Heart right ventricle (tissue), 16 donors: Measurements from ENCODE around the gene RTN4R. TPM values are rescaled to one million over a fixed set of nuclear protein-coding genes. Genes with fewer than 3 reads are reported as not detected.

Experiments
- ATAC-seq, 8 donors: fragments of 200-7000 bp; cut with Tn5 transposase; one replicate each; pipeline ENCODE4 v1.9.1; 2020; ENCODE audit warnings: mild to moderate bottlenecking in 8 of 8, moderate library complexity in 8 of 8, moderate number of reproducible peaks in 1 of 8
- DNase-seq, 2 donors: peaks; one replicate each; pipeline ENCODE4 v3.0.0-alpha.2; 2020
- H3K27ac ChIP-seq, 10 donors: fragments of 200-600 bp; sonication (generic) in 2 of 10; one replicate each; pipeline versions ENCODE4 v1.5.0 to v1.8.0; 2020 to 2022; ENCODE audit warnings: mild to moderate bottlenecking in 3 of 10
- H3K27me3 ChIP-seq, 7 donors: fragments of 200-600 bp; one replicate each; pipeline ENCODE4 v1.8.0; 2021 to 2022; ENCODE audit warnings: mild to moderate bottlenecking in 2 of 7
- H3K36me3 ChIP-seq, 9 donors: fragments of 200-600 bp; sonication (generic) in 1 of 9; one replicate each; pipeline versions ENCODE4 v1.5.0 to v1.8.0; 2020 to 2022; ENCODE audit warnings: mild to moderate bottlenecking in 2 of 9
- H3K4me1 ChIP-seq, 9 donors: fragments of 200-600 bp; sonication (generic) in 1 of 9; one replicate each; pipeline versions ENCODE4 v1.5.0 to v1.8.0; 2020 to 2022; ENCODE audit warnings: mild to moderate bottlenecking in 4 of 9
- H3K4me3 ChIP-seq, 10 donors: fragments of 200-600 bp; sonication (generic) in 2 of 10; one replicate each; pipeline versions ENCODE4 v1.5.0 to v1.8.0; 2020 to 2022; ENCODE audit warnings: mild to moderate bottlenecking in 7 of 10, moderate library complexity in 2 of 10
- H3K9me3 ChIP-seq, 11 donors: fragments of 200-600 bp in 10 of 11; sonication (generic) in 2 of 11; one replicate each; pipeline versions ENCODE4 v1.5.0 to v1.8.0; 2013 to 2022; ENCODE audit warnings: mild to moderate bottlenecking in 2 of 11, control low read depth in 1 of 11, moderate library complexity in 1 of 11
- CTCF ChIP-seq, 9 donors: fragments of 200-600 bp; sonication (generic) in 2 of 9; IDR thresholded peaks; one replicate each; pipeline versions ENCODE4 v1.5.0 to v1.8.0; 2021 to 2022; ENCODE audit warnings: antibody characterized with exemption in 9 of 9, mild to moderate bottlenecking in 5 of 9, moderate library complexity in 1 of 9
- WGBS, 2 donors: extraction: QIAGEN DNeasy Blood & Tissue Kit; methylation state at CpG; one replicate each; pipeline ENCODE4 v1.1.7; 2013; ENCODE audit warnings: inconsistent platforms in 1 of 2; 5-methylcytosine and 5-hydroxymethylcytosine counted together
- intact Hi-C, 10 donors: fragments of 100-400 bp; cut with DNase I; formaldehyde crosslinking; loops; one replicate each; pipeline versions ENCODE4 v1.11.1 to v1.14.2; 2022
- polyA plus RNA-seq, 2 donors: library from polyadenylated mRNA; stranded (reverse); fragments of 200-250 nt; gene quantifications; one replicate each; pipeline ENCODE4 v1.2.3, GENCODE V29; 2013
- total RNA-seq, 10 donors: library from RNA; stranded (reverse); fragmentation: NEBNext Ultra II Directional in 3 of 10; extraction: Animal tissue kit (Norgen Biotek cat#: 25700) in 3 of 10; gene quantifications; one replicate each; pipeline versions ENCODE4 v1.2.1 to v1.2.4, GENCODE V29; 2021 to 2023
- donor health status: Arrhythmogenic right ventricular cardiomyopathy.
- donor health status: ischemic (EF 13 %, LVEDD 7.1; RV severe dilation, severe dysfunction).
- donor health status: healthy with polysubstance abuse.
- donor health status: DM: no; HTN: yes; CAD: no.
- donor health status: DM: no; HTN: no; CAD: no.
- donor health status: ischemic (EF 25% LVEDD 6.9; RV normal size, moderate dysfunction).
- donor health status: ischemic (EF 25% LVEDD 5.7; RV mildly dilated, moderate dysfunction).
- donor health status: healthy.
- donor health status: DM: yes; HTN: yes; CAD: no.
- donor health status: Ischemic cardiomyopathy.
- donor health status: ischemic (EF 35%, LVEDD 5.7; RV mildly dilated, moderate dysfunction).
- donor health status: nonischemic (EF 11% LVEDD 7.7; RV severe dilation, severe dysfunction).
- donor health status: DM: yes; HTN: yes; CAD: no.
- donor health status: PGD.
- donor health status: ischemic (EF 29% LVEDD 5.4; RV normal size, mild dysfunction).
- donor health status: nonischemic (EF 23%, LVEDD 6.1; RV moderate dilation, normal function).

The RTN4R gene
- total and polyA plus RNA-seq, 12 donors, result 0.56 to 2.5 (median 0.93) TPM

- 79 to 84% methylated on average over 14 of the region's 14 CpGs for WGBS, 2 donors
- no peak for ATAC-seq
- peaks cover 0 to 28% (median 15%) of the 10 kb centered on the region in 9 donors for H3K4me1 ChIP-seq
- H3K4me3 ChIP-seq, result no peak overlapping the region
- no peaks in the 10 kb centered on the region for H3K9me3 ChIP-seq
- no peak for DNase-seq
- H3K27ac ChIP-seq, result no peak overlapping the region
- no peak for TF ChIP-seq CTCF (IDR thresholded peaks at IDR 0.05)
- H3K27me3 ChIP-seq, result no peaks in the 10 kb centered on the region
- intact Hi-C loops, result no loop called here
- no peaks in the 10 kb centered on the region for H3K36me3 ChIP-seq
Measured at GRCh38 chr22:20226077-20226716, 41.9 kb downstream of the RTN4R start.

- DNase-seq, result no peak
- Histone ChIP-seq H3K9me3 (no peaks in the 10 kb centered on the region), H3K36me3 (no peaks in the 10 kb centered on the region), H3K4me1 (peaks cover 0 to 28% (median 15%) of the 10 kb centered on the region in 9 donors), H3K27me3 (no peaks in the 10 kb centered on the region), H3K27ac (no peak overlapping the region), H3K4me3 (no peak overlapping the region)
- intact Hi-C loops, result no loop called here
- TF ChIP-seq CTCF (IDR thresholded peaks at IDR 0.05), result no peak
- WGBS, 2 donors, result 88 to 93% methylated on average over 2 of the region's 2 CpGs
- no peak for ATAC-seq
Measured at GRCh38 chr22:20225693-20225966, 42.5 kb downstream of the RTN4R start.

GRCh38 chr22:20224917-20225692, 43.0 kb downstream of the RTN4R start:
- intact Hi-C loops, result no loop called here
- no peak overlapping the region for H3K27ac ChIP-seq
- TF ChIP-seq CTCF (IDR thresholded peaks at IDR 0.05), result no peak
- no peak overlapping the region for H3K4me3 ChIP-seq
- H3K9me3 ChIP-seq, result no peaks in the 10 kb centered on the region
- peaks cover 0 to 22% (median 10%) of the 10 kb centered on the region in 9 donors for H3K4me1 ChIP-seq
- no peaks in the 10 kb centered on the region for H3K27me3 ChIP-seq
- H3K36me3 ChIP-seq, result no peaks in the 10 kb centered on the region
- DNase-seq (no peak), ATAC-seq (no peak)
- WGBS, 2 donors, result 94 to 95% methylated on average over 18 of the region's 18 CpGs

GRCh38 chr22:20224256-20224626, 43.9 kb downstream of the RTN4R start:
- no peak for DNase-seq
- H3K9me3 ChIP-seq, result peaks cover 0 to 6% (median 0%) of the 10 kb centered on the region in 11 donors
- intact Hi-C loops, result no loop called here
- TF ChIP-seq CTCF (IDR thresholded peaks at IDR 0.05), result no peak
- no peaks in the 10 kb centered on the region for H3K27me3 ChIP-seq
- WGBS, 2 donors, result 78 to 84% methylated on average over 3 of the region's 3 CpGs
- no peak overlapping the region for H3K27ac ChIP-seq
- H3K36me3 ChIP-seq, result no peaks in the 10 kb centered on the region
- no peak overlapping the region for H3K4me3 ChIP-seq
- no peak for ATAC-seq
- H3K4me1 ChIP-seq, result peaks cover 0 to 17% (median 3%) of the 10 kb centered on the region in 9 donors
